ENCODE measurements around the gene NR1H2.

Gene NR1H2

DNA sequence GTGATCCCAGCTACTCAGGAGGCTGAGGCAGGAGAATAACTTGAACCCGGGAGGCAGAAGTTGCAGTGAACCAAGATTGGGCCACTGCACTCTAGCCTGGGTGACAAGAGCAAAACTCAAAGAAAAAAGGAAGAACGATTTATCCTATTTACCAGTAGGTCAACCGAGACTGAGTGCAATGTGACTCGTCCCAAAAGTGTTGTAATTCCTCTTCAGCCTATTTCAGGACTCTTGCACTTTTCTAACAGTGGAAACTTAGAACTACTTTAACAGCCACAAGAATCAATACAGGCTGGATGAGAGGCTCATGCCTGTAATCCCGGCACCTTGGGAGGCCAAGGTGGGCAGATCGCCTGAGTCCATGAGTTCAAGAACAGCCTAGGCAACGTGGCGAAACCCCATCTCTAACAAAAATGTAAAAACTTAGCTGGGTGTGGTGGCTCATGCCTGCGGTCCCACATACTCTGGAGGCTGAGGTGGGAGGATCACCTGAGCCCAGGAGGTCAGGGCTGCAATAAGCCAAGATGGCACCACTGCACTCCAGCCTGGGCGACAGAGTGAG lies 4.3 kb upstream of the NR1H2 start:
- TF ChIP-seq CTCF (IDR thresholded peaks at IDR 0.05; ENCODE audit: low read length, missing control alignments): no peak
- no peak overlapping the region for H3K4me3 ChIP-seq (replicated peaks; ENCODE audit: low read depth, low read length)
- no peak for DNase-seq (ENCODE audit: low read depth)

DNA sequence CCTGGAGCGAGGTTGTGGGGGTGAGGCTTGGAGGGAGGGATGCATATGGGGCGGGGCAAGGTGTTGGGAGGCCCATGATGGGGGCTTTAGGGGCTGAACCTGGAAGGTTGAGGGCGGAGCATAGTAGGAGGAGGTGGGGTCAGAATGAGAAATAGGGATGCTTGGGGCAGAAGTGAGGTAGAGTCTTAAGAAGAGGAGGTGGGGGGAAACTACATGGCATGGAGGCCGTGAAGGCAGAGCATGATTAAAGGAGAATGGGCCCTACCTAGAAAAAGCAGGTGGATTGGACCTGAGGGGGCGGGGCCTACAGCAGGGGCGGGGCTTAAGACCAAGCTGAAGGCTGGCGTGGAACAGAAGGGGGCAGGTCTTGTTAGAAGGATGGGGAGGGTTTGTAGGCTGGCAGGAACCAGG lies 799 bp downstream of the NR1H2 start:
- DNase-seq (ENCODE audit: low read depth): peak; percentile 19
- peak overlapping the region; percentile 42 for H3K4me3 ChIP-seq (replicated peaks; ENCODE audit: low read depth, low read length)
- TF ChIP-seq CTCF (IDR thresholded peaks at IDR 0.05; ENCODE audit: low read length, missing control alignments): no peak

DNA sequence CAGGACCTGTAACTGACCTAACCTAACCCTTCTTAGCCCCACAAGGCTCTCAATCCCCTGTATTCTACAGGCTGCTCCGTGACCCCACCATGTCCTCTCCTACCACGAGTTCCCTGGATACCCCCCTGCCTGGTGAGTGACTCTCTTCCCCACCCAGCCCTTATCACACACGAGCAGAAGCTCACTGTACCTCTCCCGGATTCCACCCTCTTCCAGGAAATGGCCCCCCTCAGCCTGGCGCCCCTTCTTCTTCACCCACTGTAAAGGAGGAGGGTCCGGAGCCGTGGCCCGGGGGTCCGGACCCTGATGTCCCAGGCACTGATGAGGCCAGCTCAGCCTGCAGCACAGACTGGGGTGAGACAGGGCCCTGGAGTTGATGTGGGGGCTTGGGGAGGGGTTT lies 1.3 kb downstream of the NR1H2 start:
- no peak overlapping the region for H3K4me3 ChIP-seq (replicated peaks; ENCODE audit: low read depth, low read length)
- TF ChIP-seq CTCF (IDR thresholded peaks at IDR 0.05; ENCODE audit: low read length, missing control alignments): no peak
- no peak for DNase-seq (ENCODE audit: low read depth)

GRCh38 chr19:50378169-50378862 lies 2.1 kb downstream of the NR1H2 start:
- no peak for DNase-seq (ENCODE audit: low read depth)
- no peak for TF ChIP-seq CTCF (IDR thresholded peaks at IDR 0.05; ENCODE audit: low read length, missing control alignments)
- H3K4me3 ChIP-seq (replicated peaks; ENCODE audit: low read depth, low read length): no peak overlapping the region

DNA sequence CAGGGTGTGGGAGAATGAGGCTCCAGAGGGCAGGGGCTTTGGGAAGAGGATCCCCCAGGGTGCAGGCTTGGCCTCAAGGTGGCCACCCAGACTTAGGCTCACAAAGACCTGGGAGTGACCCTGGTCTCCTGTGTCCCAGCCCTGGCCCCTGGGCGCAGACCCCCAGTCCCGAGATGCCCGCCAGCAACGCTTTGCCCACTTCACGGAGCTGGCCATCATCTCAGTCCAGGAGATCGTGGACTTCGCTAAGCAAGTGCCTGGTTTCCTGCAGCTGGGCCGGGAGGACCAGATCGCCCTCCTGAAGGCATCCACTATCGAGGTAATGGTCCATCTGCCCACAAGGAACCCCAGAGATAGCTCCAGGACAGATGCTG lies 2.6 kb downstream of the NR1H2 start:
- no peak for DNase-seq (ENCODE audit: low read depth)
- H3K4me3 ChIP-seq (replicated peaks; ENCODE audit: low read depth, low read length): no peak overlapping the region
- TF ChIP-seq CTCF (IDR thresholded peaks at IDR 0.05; ENCODE audit: low read length, missing control alignments): no peak

- TF ChIP-seq CTCF (IDR thresholded peaks at IDR 0.05; ENCODE audit: low read length, missing control alignments): no peak
- DNase-seq (ENCODE audit: low read depth): no peak
- H3K4me3 ChIP-seq (replicated peaks; ENCODE audit: low read depth, low read length): no peak overlapping the region
These were observed 3.3 kb downstream of the NR1H2 start for GRCh38 chr19:50379602-50380001.

GRCh38 chr19:50380137-50380536 lies 3.9 kb downstream of the NR1H2 start:
- no peak overlapping the region for H3K4me3 ChIP-seq (replicated peaks; ENCODE audit: low read depth, low read length)
- TF ChIP-seq CTCF (IDR thresholded peaks at IDR 0.05; ENCODE audit: low read length, missing control alignments): no peak
- DNase-seq (ENCODE audit: low read depth): no peak

All from fibroblast of pulmonary artery (primary cell).